CD14-positive monocyte (primary cell): ENCODE data around the gene RUFY4. TPM values are rescaled to one million over a fixed set of nuclear protein-coding genes. Genes with fewer than 3 reads are reported as not detected.

Source experiments
- DNase-seq, 3 donors: peaks; one replicate each; pipeline ENCODE4 v3.0.0-alpha.2; 2011 to 2022
- H2AFZ ChIP-seq: 2 replicates; pipeline ENCODE4 v1.6.0; 2012; ENCODE audit warnings: mild to moderate bottlenecking, low read depth, low read length, inconsistent platforms; ENCODE audit not compliant: insufficient read depth, poor library complexity, severe bottlenecking
- H3K27ac ChIP-seq, 2 donors: 1 replicate in 1 of 2; 2 replicates in 1 of 2; pipeline ENCODE4 v1.5.1; 2012 to 2013; ENCODE audit warnings: low read length in 2 of 2, control low read depth in 1 of 2, inconsistent platforms in 1 of 2, low read depth in 1 of 2, mild to moderate bottlenecking in 1 of 2
- H3K27me3 ChIP-seq, 2 donors: one replicate each; pipeline versions ENCODE4 v1.6.0 to v1.6.1; 2011 to 2013; ENCODE audit warnings: low read length in 2 of 2; ENCODE audit not compliant: control insufficient read depth in 2 of 2, insufficient read depth in 2 of 2
- H3K36me3 ChIP-seq, 2 donors: replicated peaks in 1 of 2; 1 replicate in 1 of 2; 2 replicates in 1 of 2; pipeline versions ENCODE4 v1.5.1 to v1.6.1; 2012 to 2013; ENCODE audit warnings: low read length in 2 of 2, control low read depth in 1 of 2, inconsistent platforms in 1 of 2, mild to moderate bottlenecking in 1 of 2; ENCODE audit not compliant: insufficient read depth in 2 of 2, control insufficient read depth in 1 of 2
- H3K4me1 ChIP-seq, 2 donors: 1 replicate in 1 of 2; 2 replicates in 1 of 2; pipeline versions ENCODE4 v1.5.1 to v1.6.1; 2012 to 2013; ENCODE audit warnings: low read length in 2 of 2, control low read depth in 1 of 2, inconsistent platforms in 1 of 2, mild to moderate bottlenecking in 1 of 2, moderate library complexity in 1 of 2; ENCODE audit not compliant: insufficient read depth in 2 of 2, control insufficient read depth in 1 of 2
- H3K4me2 ChIP-seq: replicated peaks from 2 replicates; pipeline ENCODE3; 2012; ENCODE audit warnings: low read length, moderate library complexity, mild to moderate bottlenecking; ENCODE audit not compliant: poor library complexity, severe bottlenecking; ENCODE audit errors: extremely low read depth
- H3K4me3 ChIP-seq, 3 experiments: fragments of 200-600 bp in 1 of 3; sonication (generic) in 1 of 3; replicated peaks in 1 of 3; 1 replicate in 2 of 3; 2 replicates in 1 of 3; pipeline ENCODE4 v1.5.1; 2011 to 2013; ENCODE audit warnings: low read length in 3 of 3, mild to moderate bottlenecking in 3 of 3, control low read depth in 2 of 3, low read depth in 2 of 3, inconsistent platforms in 1 of 3, moderate library complexity in 1 of 3
- H3K79me2 ChIP-seq: 2 replicates; pipeline ENCODE4 v1.6.0; 2012; ENCODE audit warnings: mild to moderate bottlenecking, control low read depth, inconsistent platforms, low read length, moderate library complexity; ENCODE audit not compliant: insufficient read depth
- H3K9ac ChIP-seq: 2 replicates; pipeline ENCODE4 v1.6.0; 2017; ENCODE audit warnings: low read length, mild to moderate bottlenecking; ENCODE audit not compliant: insufficient read depth, poor library complexity, severe bottlenecking
- H3K9me3 ChIP-seq, 2 donors: replicated peaks in 1 of 2; 1 replicate in 1 of 2; 2 replicates in 1 of 2; pipeline versions ENCODE4 v1.5.1 to v1.6.1; 2012 to 2013; ENCODE audit warnings: low read length in 2 of 2, control low read depth in 1 of 2; ENCODE audit not compliant: control insufficient read depth in 1 of 2, insufficient read depth in 1 of 2
- H4K20me1 ChIP-seq: 2 replicates; pipeline ENCODE4 v1.6.0; 2012; ENCODE audit warnings: mild to moderate bottlenecking, low read length, control low read depth, moderate library complexity; ENCODE audit not compliant: insufficient read depth
- H3K27ac Mint-ChIP-seq, 7 donors: one replicate each; pipeline ENCODE4 v1.8.0; 2020; ENCODE audit warnings: mild to moderate bottlenecking in 7 of 7, mixed read lengths in 7 of 7, moderate library complexity in 6 of 7, inconsistent platforms in 2 of 7
- H3K27me3 Mint-ChIP-seq, 3 donors: one replicate each; pipeline ENCODE4 v1.8.0; 2021 to 2022; ENCODE audit warnings: low read depth in 3 of 3, mild to moderate bottlenecking in 3 of 3, mixed read lengths in 3 of 3, moderate library complexity in 3 of 3, inconsistent platforms in 1 of 3
- H3K36me3 Mint-ChIP-seq, 2 donors: one replicate each; pipeline ENCODE4 v1.8.0; 2020; ENCODE audit warnings: mixed read lengths in 2 of 2, inconsistent platforms in 1 of 2, mild to moderate bottlenecking in 1 of 2
- H3K4me1 Mint-ChIP-seq: one replicate; pipeline ENCODE4 v1.8.0; 2020; ENCODE audit warnings: mild to moderate bottlenecking, mixed read lengths
- H3K4me3 Mint-ChIP-seq, 2 donors: one replicate each; pipeline ENCODE4 v1.8.0; 2020; ENCODE audit warnings: mild to moderate bottlenecking in 2 of 2, mixed read lengths in 2 of 2, moderate library complexity in 1 of 2
- H3K9me3 Mint-ChIP-seq, 7 donors: one replicate each; pipeline ENCODE4 v1.8.0; 2020 to 2022; ENCODE audit warnings: mixed read lengths in 7 of 7, mild to moderate bottlenecking in 6 of 7, moderate library complexity in 6 of 7, inconsistent platforms in 2 of 7
- CTCF ChIP-seq: fragments of 200-600 bp; IDR thresholded peaks from one replicate; pipeline ENCODE4 v1.8.0; 2022; ENCODE audit warnings: antibody characterized with exemption, mild to moderate bottlenecking
- WGBS: methylation state at CpG from one replicate; pipeline ENCODE4 v1.1.5; 2013; ENCODE audit warnings: missing lambda C conversion rate; ENCODE audit not compliant: insufficient coverage; 5-methylcytosine and 5-hydroxymethylcytosine counted together
- intact Hi-C, 2 donors: fragments of 100-400 bp; cut with micrococcal nuclease; formaldehyde crosslinking; loops; one replicate each; pipeline versions ENCODE4 v1.15.0 to v1.15.1; 2023
- polyA plus RNA-seq, 3 donors: library from polyadenylated mRNA; depleted of rRNA in 1 of 3; unstranded in 2 of 3; stranded (reverse) in 1 of 3; fragments of 300-500 nt in 2 of 3; fragments of >200 nt in 1 of 3; fragmentation: Illumina TruSeq in 2 of 3; gene quantifications; 1 replicate in 2 of 3; 2 replicates in 1 of 3; pipeline ENCODE4 v1.2.3, GENCODE V29; 2012 to 2021

The RUFY4 gene
- polyA plus RNA-seq, 3 donors, result 0.65 to 26.1 (median 0.68) TPM

- Histone ChIP-seq H4K20me1 (no peaks in the 10 kb centered on the region), H3K4me3 (no peak overlapping the region), H3K9ac (no peak overlapping the region), H3K4me2 (no peak overlapping the region), H2AFZ (no peak overlapping the region), H3K27me3 (no peaks in the 10 kb centered on the region), H3K27ac (peak overlapping the region in 1 of 2 donors; percentile 22), H3K9me3 (no peaks in the 10 kb centered on the region), H3K36me3 (no peaks in the 10 kb centered on the region), H3K79me2 (no peaks in the 10 kb centered on the region), H3K4me1 (peaks cover 25 to 36% of the 10 kb centered on the region in 2 donors)
- Mint-ChIP-seq H3K27ac (no peak overlapping the region), H3K4me3 (no peak overlapping the region), H3K9me3 (peaks cover 0 to 4% (median 0%) of the 10 kb centered on the region in 7 donors), H3K36me3 (peaks cover 10 to 22% of the 10 kb centered on the region in 2 donors), H3K27me3 (peaks cover 0 to 2% (median 0%) of the 10 kb centered on the region in 3 donors), H3K4me1 (peaks cover 34% of the 10 kb centered on the region)
- 89% methylated on average over 13 of the region's 15 CpGs for WGBS
- peak in 1 of 3 donors; percentile 8 for DNase-seq
- TF ChIP-seq CTCF, result no peak
- intact Hi-C loops, result no loop called here
Observed at GRCh38 chr2:218079943-218080913, 11.2 kb downstream of the RUFY4 start.

GRCh38 chr2:218081063-218081462, 12.0 kb downstream of the RUFY4 start:
- H4K20me1 ChIP-seq, result no peaks in the 10 kb centered on the region
- peak overlapping the region; percentile 1 to 81 (median 44) for H3K27ac Mint-ChIP-seq
- H2AFZ ChIP-seq, result peak overlapping the region; percentile 3
- no peaks in the 10 kb centered on the region for H3K79me2 ChIP-seq
- H3K9me3 ChIP-seq, result peaks cover under 1 to 3% of the 10 kb centered on the region in 2 donors
- H3K4me3 ChIP-seq, result no peak overlapping the region
- peaks cover 0 to 2% (median 0%) of the 10 kb centered on the region in 3 donors for H3K27me3 Mint-ChIP-seq
- peak in 2 of 3 donors; percentile 39 to 44 for DNase-seq
- 57% methylated on average over 1 of the region's 2 CpGs for WGBS
- peak overlapping the region in 1 of 2 donors; percentile 22 for H3K27ac ChIP-seq
- H3K36me3 Mint-ChIP-seq, result peaks cover 10 to 20% of the 10 kb centered on the region in 2 donors
- peak overlapping the region in 1 of 2 donors; percentile 80 for H3K4me3 Mint-ChIP-seq
- H3K9me3 Mint-ChIP-seq, result peaks cover 1 to 11% (median 5%) of the 10 kb centered on the region in 7 donors
- peaks cover 22 to 31% of the 10 kb centered on the region in 2 donors for H3K4me1 ChIP-seq
- H3K9ac ChIP-seq, result no peak overlapping the region
- intact Hi-C loops, result no loop called here
- no peak for TF ChIP-seq CTCF
- H3K4me2 ChIP-seq, result peak overlapping the region; percentile 3
- peaks cover 30% of the 10 kb centered on the region for H3K4me1 Mint-ChIP-seq
- H3K27me3 ChIP-seq, result no peaks in the 10 kb centered on the region
- no peaks in the 10 kb centered on the region for H3K36me3 ChIP-seq
